Measurements from ENCODE around the gene PIWIL4.
"Not testable (repeated sequence)": the region's sequence is repeated elsewhere in the genome, so short reads cannot be mapped to it uniquely, and the experiment has no call there.

The PIWIL4 gene

DNA sequence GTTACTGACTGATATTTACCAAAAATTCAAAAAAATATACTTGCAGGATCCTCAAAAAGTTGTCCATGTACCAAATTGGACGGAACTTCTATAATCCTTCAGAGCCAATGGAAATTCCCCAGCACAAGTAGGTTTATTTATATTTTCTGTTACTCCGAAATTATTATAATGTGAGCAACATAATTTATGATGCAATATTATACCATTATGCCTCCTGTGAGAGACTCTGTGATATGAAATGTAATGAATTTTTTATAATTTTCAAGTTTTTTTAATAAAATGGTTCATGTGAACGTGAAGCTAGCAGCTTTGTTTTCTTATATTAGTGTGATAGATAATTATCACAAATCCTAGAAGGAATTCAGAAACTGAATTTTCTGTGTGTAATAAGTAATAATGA is 18.2 kb downstream of the PIWIL4 start:
- no peak for DNase-seq (ENCODE audit: low read depth in 2 of 2)

DNA sequence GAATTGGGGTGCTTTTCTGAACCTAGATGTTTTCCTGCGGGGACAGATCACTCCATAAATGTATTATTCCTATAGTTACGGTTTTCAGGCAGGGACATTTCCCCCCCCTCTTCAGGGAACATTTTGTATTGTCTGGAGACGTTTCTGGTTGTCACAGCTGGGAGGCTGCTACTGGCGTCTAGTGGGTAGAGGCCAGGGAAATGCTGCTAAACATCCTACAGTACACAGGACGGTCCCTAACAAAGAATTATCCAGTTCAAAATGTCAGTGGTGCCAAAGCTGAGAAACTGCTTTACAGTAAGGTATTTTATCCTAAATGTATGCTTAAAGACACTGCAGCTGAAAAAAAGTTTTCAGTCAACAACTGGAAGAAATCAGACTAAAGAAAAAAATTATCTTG is 19.4 kb downstream of the PIWIL4 start:
- DNase-seq (ENCODE audit: low read depth in 2 of 2), result no peak

GRCh38 chr11:94586978-94587377 is 19.8 kb downstream of the PIWIL4 start:
- DNase-seq (ENCODE audit: low read depth in 2 of 2), result no peak

GRCh38 chr11:94588366-94588942 is 21.3 kb downstream of the PIWIL4 start:
- DNase-seq (ENCODE audit: low read depth in 2 of 2), result no peak

DNA sequence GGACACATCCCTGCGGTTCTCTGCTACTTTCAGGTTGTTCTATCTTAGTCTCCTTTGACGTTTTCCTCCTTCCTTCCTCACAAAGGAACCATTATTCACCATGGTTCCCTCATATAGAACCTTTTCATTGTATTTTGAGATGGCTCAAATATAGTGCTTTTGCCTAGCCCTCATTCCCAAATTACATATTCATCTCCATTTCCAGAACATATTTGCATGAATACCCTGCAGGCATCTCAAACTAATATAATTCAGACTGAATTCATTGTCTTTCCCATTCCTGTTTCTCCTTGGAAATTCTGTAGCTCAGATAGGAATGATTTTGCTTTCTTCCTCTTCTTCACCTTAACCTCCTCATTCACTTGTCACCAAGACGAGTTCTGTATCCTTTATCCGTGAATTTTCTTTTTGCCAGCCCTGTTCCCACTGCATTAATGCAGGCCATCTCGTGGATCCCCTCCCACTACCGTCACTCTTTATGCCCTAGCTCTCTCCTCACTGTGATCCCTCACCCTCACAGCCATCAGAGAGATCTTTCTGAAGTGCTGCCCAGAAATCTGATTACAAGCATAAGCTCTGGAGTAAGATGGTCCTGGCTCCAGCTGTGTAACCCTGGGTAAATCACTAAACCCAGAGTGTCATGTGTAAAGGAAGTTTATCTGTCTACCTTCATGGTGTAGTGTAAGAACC is 23.3 kb downstream of the PIWIL4 start:
- no peak for DNase-seq (ENCODE audit: low read depth in 2 of 2)

DNA sequence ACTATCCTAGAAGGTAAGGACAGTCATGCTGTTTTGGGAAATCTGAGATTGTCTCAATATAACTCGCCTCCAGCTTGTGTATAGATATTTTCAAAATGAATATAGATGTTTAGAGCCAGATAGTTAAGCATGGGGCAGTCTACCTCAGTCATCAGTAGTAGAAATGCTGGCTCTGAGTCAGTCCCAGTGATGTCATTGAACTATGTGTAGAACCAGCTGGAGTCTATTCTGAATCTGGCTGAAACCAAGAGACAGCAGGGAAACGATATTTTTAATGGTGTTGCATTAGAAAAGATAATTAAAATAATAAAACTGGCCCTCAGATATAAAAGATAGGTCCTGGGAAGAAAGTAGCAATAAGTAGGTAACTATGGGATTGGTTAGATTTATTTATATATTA is 25.9 kb downstream of the PIWIL4 start:
- DNase-seq (ENCODE audit: low read depth in 2 of 2), result no peak

- no peak for DNase-seq (ENCODE audit: low read depth in 2 of 2)
Measured at GRCh38 chr11:94595076-94595475, 27.9 kb downstream of the PIWIL4 start.

DNA sequence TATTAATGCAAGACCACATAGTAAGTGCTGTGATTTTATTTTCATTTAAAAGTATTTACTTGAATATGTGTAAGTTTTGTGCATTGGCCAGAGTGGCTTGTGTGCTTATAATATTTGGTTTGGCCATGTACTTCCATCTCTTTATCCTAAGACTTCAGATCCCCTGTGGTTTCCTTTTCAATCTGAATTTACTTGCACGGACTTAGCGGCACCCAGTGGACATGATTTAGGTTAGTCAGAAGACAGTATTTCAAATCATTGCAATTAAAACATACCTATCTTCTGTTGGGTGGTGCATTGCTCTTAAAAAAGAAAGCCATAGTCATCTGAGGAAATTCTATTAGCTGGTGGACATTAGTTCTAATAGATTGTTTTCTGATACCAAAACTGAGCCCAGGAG is 30.7 kb downstream of the PIWIL4 start:
- no peak for DNase-seq (ENCODE audit: low read depth in 2 of 2)

GRCh38 chr11:94599510-94599909 is 32.3 kb downstream of the PIWIL4 start:
- DNase-seq (ENCODE audit: low read depth in 2 of 2), result no peak

DNA sequence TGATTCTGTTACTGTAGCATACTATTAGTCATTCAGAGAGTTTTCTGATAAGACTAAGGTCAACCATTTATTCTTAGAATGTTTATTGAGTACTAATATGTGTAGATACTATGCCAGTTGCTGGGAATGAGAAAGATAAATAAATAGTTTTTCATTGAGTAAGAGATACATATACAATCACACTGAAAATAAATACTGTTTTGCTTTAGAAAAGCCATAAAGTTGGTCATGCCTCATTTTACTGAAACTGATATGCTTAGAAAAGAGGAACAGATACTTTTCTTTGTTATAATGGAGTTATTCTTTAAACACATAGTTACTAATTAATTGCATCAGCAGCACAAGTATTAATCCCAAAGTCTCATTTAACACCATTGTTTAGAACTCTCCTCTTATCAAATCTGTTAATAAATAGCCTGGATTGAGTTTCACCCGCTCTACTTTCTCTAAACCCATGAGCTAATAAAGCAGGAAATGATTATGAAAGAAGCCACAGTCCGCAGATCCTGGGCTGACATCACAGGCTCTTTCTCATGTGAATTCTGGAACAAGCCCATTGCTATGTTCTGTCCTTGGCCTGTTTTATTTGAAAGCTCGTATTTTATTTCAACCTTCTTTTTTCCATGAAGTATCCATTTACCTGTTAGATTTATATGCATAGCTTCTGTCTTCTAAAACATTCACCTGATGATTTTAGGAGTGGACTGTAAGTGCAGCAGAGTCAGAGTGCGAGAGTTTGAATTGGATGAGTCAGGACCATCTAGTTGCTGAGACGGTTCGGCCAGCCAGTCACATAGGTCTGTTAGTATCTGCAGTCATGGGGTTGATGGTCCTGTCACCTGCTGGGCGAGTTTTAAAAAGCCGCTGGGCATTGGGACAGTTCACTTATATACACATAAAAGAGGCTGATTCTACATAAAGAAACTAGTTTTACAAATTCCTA is 35.5 kb downstream of the PIWIL4 start:
- DNase-seq (ENCODE audit: low read depth in 2 of 2), result no peak

DNA sequence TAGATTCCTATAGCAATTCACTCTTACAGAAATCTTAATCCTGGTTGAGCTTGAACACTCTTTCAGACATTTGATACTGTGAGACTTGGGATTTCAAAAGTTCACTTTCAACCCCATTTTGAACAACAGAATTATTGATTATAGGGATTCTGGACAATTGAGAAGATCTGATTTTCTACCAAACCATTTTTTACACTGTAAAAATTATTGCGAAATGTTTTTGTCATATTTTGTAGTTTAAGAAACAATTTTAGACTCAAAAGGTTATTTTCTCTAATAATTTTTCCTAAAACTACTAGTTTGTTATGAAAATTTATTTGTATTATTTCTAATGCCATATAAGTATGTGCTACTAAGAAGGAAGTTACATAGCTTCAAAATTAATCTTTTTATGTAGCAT is 36.4 kb downstream of the PIWIL4 start:
- DNase-seq (ENCODE audit: low read depth in 2 of 2), result no peak

GRCh38 chr11:94604482-94604881 is 37.3 kb downstream of the PIWIL4 start:
- DNase-seq (ENCODE audit: low read depth in 2 of 2), result no peak

DNA sequence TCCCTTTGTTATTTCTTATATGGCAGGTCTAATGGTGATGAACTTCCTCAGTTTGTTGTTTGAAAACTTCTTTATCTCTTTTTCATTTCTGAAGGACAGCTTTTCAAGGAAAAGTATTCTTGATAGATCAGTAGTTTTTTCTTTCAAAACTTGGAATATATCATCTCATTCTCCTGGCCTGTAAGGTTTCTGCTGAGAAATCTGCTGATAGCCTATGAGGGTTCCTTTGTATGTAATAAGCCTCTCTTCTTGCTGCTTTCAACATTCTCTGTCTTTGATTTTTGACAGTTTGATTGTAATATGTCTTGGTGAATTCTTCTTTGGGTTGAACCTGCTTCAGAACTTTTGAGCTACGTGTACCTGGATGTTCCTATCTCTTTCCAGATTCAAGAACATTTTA is 46.0 kb downstream of the PIWIL4 start:
- DNase-seq (ENCODE audit: low read depth in 2 of 2), result no peak

DNA sequence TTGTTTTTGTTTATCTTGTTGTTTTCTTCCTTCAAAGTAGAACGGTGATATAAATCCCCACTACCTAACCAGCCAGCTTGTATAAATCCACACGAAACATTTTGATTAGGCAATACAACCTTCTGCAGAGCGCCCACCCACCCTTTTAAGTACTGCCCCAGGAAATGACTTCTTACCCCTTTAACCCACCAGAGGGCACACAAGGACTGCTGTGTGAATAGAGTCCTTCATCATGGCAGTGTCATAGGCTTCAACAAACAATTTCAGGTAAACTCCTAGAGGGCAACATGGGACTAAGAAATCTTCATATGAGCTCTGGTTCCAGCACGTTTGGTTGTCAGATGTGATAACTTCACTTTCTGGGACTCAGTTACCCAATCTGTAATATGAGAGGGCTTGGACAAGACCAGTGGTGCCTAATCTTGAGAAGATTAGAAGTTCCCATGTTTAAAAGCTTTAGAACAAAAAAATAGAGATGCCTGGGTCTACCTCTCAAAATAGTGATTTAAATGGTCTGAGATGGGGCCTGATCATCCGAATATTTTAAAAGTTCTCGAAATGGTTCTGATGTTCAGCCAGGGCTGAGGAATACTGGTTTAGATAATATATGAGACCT is 56.1 kb downstream of the PIWIL4 start:
- no peak for DNase-seq (ENCODE audit: low read depth in 2 of 2)

- DNase-seq (ENCODE audit: low read depth in 2 of 2), result not testable (repeated sequence)
Measured at GRCh38 chr11:94625422-94625821, 58.3 kb downstream of the PIWIL4 start.

- not testable (repeated sequence) for DNase-seq (ENCODE audit: low read depth in 2 of 2)
Measured at GRCh38 chr11:94627003-94627560, 59.9 kb downstream of the PIWIL4 start.

GRCh38 chr11:94629741-94630140 is 62.6 kb downstream of the PIWIL4 start:
- no peak for DNase-seq (ENCODE audit: low read depth in 2 of 2)

GRCh38 chr11:94630221-94630620 is 63.1 kb downstream of the PIWIL4 start:
- DNase-seq (ENCODE audit: low read depth in 2 of 2), result no peak

DNA sequence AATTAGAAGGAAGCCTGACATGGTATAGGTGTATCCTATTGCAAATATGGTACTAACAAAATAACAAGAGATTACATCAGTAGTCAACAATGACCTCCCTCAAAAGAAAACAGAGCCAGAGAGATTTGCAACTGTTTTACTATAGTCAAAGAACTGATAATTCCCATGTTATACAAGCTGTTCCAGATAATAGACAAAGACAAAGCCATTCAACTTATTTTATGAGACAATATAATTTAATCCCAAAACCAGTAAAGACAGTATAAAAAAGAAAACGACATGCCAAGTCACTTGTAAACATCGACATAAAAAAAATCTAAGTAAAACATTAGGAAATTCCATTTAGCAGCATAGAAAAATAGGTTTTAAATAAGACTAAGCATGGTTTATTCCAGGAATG is 65.2 kb downstream of the PIWIL4 start:
- no peak for DNase-seq (ENCODE audit: low read depth in 2 of 2)

DNA sequence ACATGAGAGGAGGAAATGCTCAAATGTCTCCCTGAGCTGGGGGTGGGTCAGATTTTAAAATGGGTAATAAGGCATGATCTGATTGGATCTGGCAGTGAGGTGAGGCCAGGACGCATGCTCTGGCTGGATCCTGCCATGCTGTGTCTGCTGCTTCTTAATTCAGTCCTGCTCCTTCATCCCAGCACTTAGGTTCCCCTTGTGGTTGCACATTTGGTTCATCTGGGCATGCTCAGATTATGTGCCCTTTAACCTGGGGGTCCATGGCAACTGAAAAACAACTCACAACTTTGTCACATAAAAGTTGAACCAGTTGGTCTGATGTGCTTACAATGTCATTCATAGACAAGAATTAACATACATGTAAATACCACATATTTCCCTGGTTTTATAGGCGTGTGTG is 67.9 kb downstream of the PIWIL4 start:
- no peak for DNase-seq (ENCODE audit: low read depth in 2 of 2)

- no peak for DNase-seq (ENCODE audit: low read depth in 2 of 2)
Measured at GRCh38 chr11:94636388-94636949, 69.3 kb downstream of the PIWIL4 start.

Measured in stimulated activated CD8-positive, alpha-beta memory T cell treated with anti-CD3 and anti-CD28 coated beads, Interleukin-15, amount 100 ng/mL, for 4 hours (primary cell).